Neural progenitor cell (in vitro differentiated cells): ENCODE data around the gene KDSR. TPM values are rescaled to one million over a fixed set of nuclear protein-coding genes. Genes with fewer than 3 reads are reported as not detected.

ENCODE experiments used
- DNase-seq: peaks from one replicate; pipeline ENCODE4 v3.0.0-alpha.2; 2016; ENCODE audit warnings: low spot score
- H2AFZ ChIP-seq: fragments of 200-600 bp; sonication (generic); replicated peaks from 2 replicates; pipeline ENCODE4 v1.6.1; 2016; ENCODE audit warnings: antibody characterized with exemption
- H3F3A ChIP-seq: fragments of 200-600 bp; sonication (generic); 2 replicates; pipeline ENCODE4 v1.6.1; 2016; ENCODE audit warnings: antibody characterized with exemption, low read depth
- H3K27ac ChIP-seq: fragments of 200-600 bp; sonication (generic); 2 replicates; pipeline ENCODE4 v1.5.1; 2016; ENCODE audit warnings: mild to moderate bottlenecking
- H3K27me3 ChIP-seq: fragments of 200-600 bp; sonication (generic); 2 replicates; pipeline ENCODE4 v1.6.1; 2016; ENCODE audit warnings: mild to moderate bottlenecking, moderate library complexity
- H3K36me3 ChIP-seq: fragments of 200-600 bp; sonication (generic); 2 replicates; pipeline ENCODE4 v1.5.1; 2016
- H3K4me1 ChIP-seq: fragments of 200-600 bp; sonication (generic); 2 replicates; pipeline ENCODE4 v1.6.1; 2016; ENCODE audit warnings: mixed run types
- H3K4me2 ChIP-seq: fragments of 200-600 bp; sonication (generic); 2 replicates; pipeline ENCODE4 v1.6.1; 2016
- H3K4me3 ChIP-seq: fragments of 200-600 bp; sonication (generic); 2 replicates; pipeline ENCODE4 v1.5.1; 2016
- H3K79me2 ChIP-seq: fragments of 200-600 bp; sonication (generic); 2 replicates; pipeline ENCODE4 v1.6.1; 2016; ENCODE audit warnings: low read depth
- H3K9ac ChIP-seq: fragments of 200-600 bp; sonication (generic); 2 replicates; pipeline ENCODE4 v1.6.1; 2016
- H3K9me3 ChIP-seq: fragments of 200-600 bp; sonication (generic); 2 replicates; pipeline ENCODE4 v1.5.1; 2016; ENCODE audit warnings: low read depth
- H4K20me1 ChIP-seq: fragments of 200-600 bp; sonication (generic); 2 replicates; pipeline ENCODE4 v1.6.1; 2016; ENCODE audit warnings: low read depth
- H3K27ac Mint-ChIP-seq: 3 replicates; pipeline ENCODE4 v1.8.0; 2021; ENCODE audit warnings: mixed read lengths
- H3K27me3 Mint-ChIP-seq: 2 replicates; pipeline ENCODE4 v1.8.0; 2022; ENCODE audit warnings: low read depth, mild to moderate bottlenecking, inconsistent platforms, moderate library complexity, mixed read lengths; ENCODE audit not compliant: insufficient read depth
- H3K36me3 Mint-ChIP-seq: 3 replicates; pipeline ENCODE4 v1.8.0; 2021; ENCODE audit warnings: mixed read lengths
- H3K4me1 Mint-ChIP-seq: 3 replicates; pipeline ENCODE4 v1.8.0; 2021; ENCODE audit warnings: mixed read lengths
- H3K4me3 Mint-ChIP-seq: 3 replicates; pipeline ENCODE4 v1.8.0; 2021; ENCODE audit warnings: mild to moderate bottlenecking, moderate library complexity, mixed read lengths
- H3K9me3 Mint-ChIP-seq: 3 replicates; pipeline ENCODE4 v1.8.0; 2020; ENCODE audit warnings: mixed read lengths
- EZH2 ChIP-seq: fragments of 200-600 bp; sonication (generic); IDR thresholded peaks from 2 replicates; pipeline ENCODE4 v1.6.1; 2017; ENCODE audit warnings: antibody characterized with exemption, mild to moderate bottlenecking, moderate library complexity
- EZH2phosphoT487 ChIP-seq: fragments of 200-600 bp; sonication (generic); IDR thresholded peaks from 2 replicates; pipeline ENCODE4 v1.6.1; 2017; ENCODE audit warnings: antibody characterized with exemption
- total RNA-seq: library from RNA; depleted of rRNA; stranded (reverse); fragments of >200 nt; gene quantifications from 2 replicates; pipeline ENCODE4 v1.2.3, GENCODE V29; 2015; ENCODE audit warnings: low replicate concordance
- TF ChIP-seq, protein P1 (sequence below): fragments of 200-600 bp; sonication (generic); IDR thresholded peaks from 2 replicates; pipeline ENCODE4 v1.5.1; 2017; ENCODE audit warnings: antibody characterized with exemption, mild to moderate bottlenecking

Gene KDSR
- total RNA-seq, 1 donor from 2014 or later: 20.6 TPM

DNA sequence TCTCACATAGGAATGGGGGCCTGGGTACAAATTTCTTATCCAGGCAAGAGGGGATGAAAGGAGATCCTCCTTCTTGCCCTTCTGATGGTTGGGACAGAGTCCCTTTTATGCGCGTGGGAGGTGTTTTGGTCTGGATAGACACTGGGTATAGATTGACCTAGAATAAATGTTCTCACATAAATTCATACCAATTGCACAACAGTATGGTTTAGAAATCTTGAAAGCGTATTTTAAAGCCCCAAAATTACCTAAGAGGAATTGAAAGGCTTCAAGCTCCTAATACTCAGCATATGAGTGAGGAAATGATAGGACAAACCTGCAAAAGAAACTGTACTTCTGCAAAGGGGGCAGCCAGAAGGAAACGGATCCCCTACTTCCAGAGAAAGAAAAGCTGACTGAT is 44.8 kb downstream of the KDSR start:
- H3K9me3 Mint-ChIP-seq: no peaks in the 10 kb centered on the region
- no peak for TF ChIP-seq EZH2phosphoT487
- TF ChIP-seq, protein P1, sequence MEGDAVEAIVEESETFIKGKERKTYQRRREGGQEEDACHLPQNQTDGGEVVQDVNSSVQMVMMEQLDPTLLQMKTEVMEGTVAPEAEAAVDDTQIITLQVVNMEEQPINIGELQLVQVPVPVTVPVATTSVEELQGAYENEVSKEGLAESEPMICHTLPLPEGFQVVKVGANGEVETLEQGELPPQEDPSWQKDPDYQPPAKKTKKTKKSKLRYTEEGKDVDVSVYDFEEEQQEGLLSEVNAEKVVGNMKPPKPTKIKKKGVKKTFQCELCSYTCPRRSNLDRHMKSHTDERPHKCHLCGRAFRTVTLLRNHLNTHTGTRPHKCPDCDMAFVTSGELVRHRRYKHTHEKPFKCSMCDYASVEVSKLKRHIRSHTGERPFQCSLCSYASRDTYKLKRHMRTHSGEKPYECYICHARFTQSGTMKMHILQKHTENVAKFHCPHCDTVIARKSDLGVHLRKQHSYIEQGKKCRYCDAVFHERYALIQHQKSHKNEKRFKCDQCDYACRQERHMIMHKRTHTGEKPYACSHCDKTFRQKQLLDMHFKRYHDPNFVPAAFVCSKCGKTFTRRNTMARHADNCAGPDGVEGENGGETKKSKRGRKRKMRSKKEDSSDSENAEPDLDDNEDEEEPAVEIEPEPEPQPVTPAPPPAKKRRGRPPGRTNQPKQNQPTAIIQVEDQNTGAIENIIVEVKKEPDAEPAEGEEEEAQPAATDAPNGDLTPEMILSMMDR: no peak
- TF ChIP-seq EZH2: no peak
- Histone ChIP-seq H3K27me3 (peaks cover 47% of the 10 kb centered on the region), H3K9ac (no peak overlapping the region), H3F3A (peaks cover 31% of the 10 kb centered on the region), H2AFZ (peak overlapping the region; percentile 44), H3K9me3 (no peaks in the 10 kb centered on the region), H3K4me2 (no peak overlapping the region), H3K36me3 (no peaks in the 10 kb centered on the region), H3K4me3 (no peak overlapping the region), H3K4me1 (peaks cover 12% of the 10 kb centered on the region), H3K27ac (no peak overlapping the region), H4K20me1 (peaks cover 8% of the 10 kb centered on the region), H3K79me2 (no peaks in the 10 kb centered on the region)
- peaks cover 5% of the 10 kb centered on the region for H3K36me3 Mint-ChIP-seq
- peaks cover 30% of the 10 kb centered on the region for H3K4me1 Mint-ChIP-seq
- peak overlapping the region; percentile 28 for H3K4me3 Mint-ChIP-seq
- no peak overlapping the region for H3K27ac Mint-ChIP-seq
- H3K27me3 Mint-ChIP-seq: peaks cover 13% of the 10 kb centered on the region
- no peak for DNase-seq

DNA sequence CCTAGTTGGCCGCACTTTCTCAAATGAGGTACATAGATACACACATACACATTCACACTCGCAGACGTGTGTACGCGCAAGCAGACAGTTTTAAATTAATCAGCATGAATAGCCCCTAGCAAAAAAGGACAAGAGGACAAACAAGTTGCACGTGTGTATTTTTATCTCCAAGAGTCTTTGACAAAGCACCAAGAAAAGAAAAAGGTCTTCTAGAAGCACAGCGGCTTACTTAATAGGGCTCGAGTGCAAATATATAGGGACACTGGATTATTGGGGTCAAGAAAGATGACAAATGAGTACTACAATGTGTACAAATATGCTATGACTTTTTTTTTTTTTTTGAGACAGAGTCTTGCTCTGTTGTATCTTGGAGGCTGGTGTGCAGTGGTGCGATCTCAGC is 45.7 kb downstream of the KDSR start:
- Histone ChIP-seq H3K79me2 (no peaks in the 10 kb centered on the region), H4K20me1 (peaks cover 8% of the 10 kb centered on the region), H3K9me3 (no peaks in the 10 kb centered on the region), H3K4me2 (peak overlapping the region; percentile 77), H3K9ac (no peak overlapping the region), H3F3A (peaks cover 32% of the 10 kb centered on the region), H3K27ac (no peak overlapping the region), H2AFZ (no peak overlapping the region), H3K4me3 (peak overlapping the region; percentile 61), H3K27me3 (peaks cover 56% of the 10 kb centered on the region), H3K4me1 (peaks cover 12% of the 10 kb centered on the region), H3K36me3 (no peaks in the 10 kb centered on the region)
- DNase-seq: no peak
- H3K27me3 Mint-ChIP-seq: peaks cover 13% of the 10 kb centered on the region
- no peak for TF ChIP-seq EZH2phosphoT487
- H3K4me3 Mint-ChIP-seq: peak overlapping the region; percentile 89
- peaks cover 34% of the 10 kb centered on the region for H3K4me1 Mint-ChIP-seq
- H3K27ac Mint-ChIP-seq: no peak overlapping the region
- peaks cover 5% of the 10 kb centered on the region for H3K36me3 Mint-ChIP-seq
- H3K9me3 Mint-ChIP-seq: no peaks in the 10 kb centered on the region

DNA sequence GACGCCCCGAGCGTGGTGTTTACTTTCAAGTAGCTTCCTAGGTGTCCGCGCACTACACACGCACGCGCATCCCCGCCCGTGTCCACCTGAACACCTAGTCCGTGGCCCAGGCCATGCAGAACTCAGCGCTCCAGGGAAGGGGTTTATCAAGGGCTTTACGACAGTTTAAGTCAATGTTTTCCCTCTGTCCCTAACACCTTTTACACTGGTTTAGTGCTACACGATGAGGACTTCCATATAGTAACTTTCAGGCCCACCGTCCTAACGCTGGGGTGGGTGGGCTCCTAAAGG is 46.1 kb downstream of the KDSR start:
- H3K4me3 Mint-ChIP-seq: peak overlapping the region; percentile 89
- Histone ChIP-seq H3K4me3 (peak overlapping the region; percentile 61), H2AFZ (peak overlapping the region; percentile 4), H3K4me1 (peaks cover 12% of the 10 kb centered on the region), H3K79me2 (no peaks in the 10 kb centered on the region), H3K4me2 (peak overlapping the region; percentile 77), H3K9ac (no peak overlapping the region), H3K27me3 (peaks cover 60% of the 10 kb centered on the region), H3K36me3 (no peaks in the 10 kb centered on the region), H3K27ac (no peak overlapping the region), H3K9me3 (no peaks in the 10 kb centered on the region), H4K20me1 (peaks cover 8% of the 10 kb centered on the region), H3F3A (peaks cover 32% of the 10 kb centered on the region)
- H3K9me3 Mint-ChIP-seq: no peaks in the 10 kb centered on the region
- H3K4me1 Mint-ChIP-seq: peaks cover 34% of the 10 kb centered on the region
- H3K36me3 Mint-ChIP-seq: peaks cover 5% of the 10 kb centered on the region
- H3K27me3 Mint-ChIP-seq: peaks cover 13% of the 10 kb centered on the region
- no peak for DNase-seq
- no peak for TF ChIP-seq EZH2
- TF ChIP-seq, protein P1: no peak
- no peak for TF ChIP-seq EZH2phosphoT487
- no peak overlapping the region for H3K27ac Mint-ChIP-seq

DNA sequence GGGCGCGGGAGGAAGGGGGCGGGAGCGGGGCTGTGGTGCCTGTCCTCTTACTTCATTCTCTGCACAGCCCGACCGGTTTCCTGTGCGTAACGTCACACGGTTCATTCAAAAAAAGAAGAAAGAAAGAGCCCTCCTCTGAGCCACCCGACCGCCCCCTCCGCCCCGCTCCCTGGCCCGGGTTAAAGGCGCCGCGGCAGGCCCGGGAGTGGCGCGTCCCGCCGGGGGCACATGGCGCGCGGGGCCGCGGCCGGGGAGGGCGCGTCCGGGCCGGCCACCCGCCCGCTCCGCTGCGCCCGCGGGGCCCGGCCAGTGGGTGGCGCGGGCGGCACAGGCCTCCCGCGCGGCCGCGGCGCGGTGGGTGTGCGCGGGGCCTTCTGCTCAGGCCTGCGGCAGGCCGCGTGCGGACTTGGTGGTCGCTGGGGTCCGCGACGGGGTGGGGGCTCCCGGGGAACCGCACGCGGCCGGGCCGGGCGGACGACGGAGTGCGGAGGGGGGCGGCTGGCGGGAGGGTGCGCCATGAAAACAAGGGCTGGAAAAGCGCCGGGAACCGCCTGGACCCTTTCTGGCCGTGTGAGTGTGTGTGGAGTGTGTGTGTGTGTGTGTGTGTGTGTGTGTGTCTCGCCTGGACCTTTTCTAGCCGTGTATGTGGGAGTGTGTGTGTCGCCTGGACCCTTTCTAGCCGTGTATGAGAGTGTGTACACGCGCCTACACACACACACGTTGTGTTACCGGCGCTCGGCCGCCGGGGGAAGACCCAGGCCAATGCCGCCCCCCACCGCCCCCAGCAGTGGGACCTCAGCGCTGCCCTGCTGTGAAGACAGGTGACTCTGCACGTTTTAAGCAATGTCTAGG is 46.7 kb downstream of the KDSR start:
- H3K36me3 Mint-ChIP-seq: peaks cover 5% of the 10 kb centered on the region
- H3K27me3 ChIP-seq: peaks cover 63% of the 10 kb centered on the region
- no peak overlapping the region for H3K27ac ChIP-seq
- peaks cover 12% of the 10 kb centered on the region for H3K4me1 ChIP-seq
- H3K4me2 ChIP-seq: peak overlapping the region; percentile 77
- H3K27me3 Mint-ChIP-seq: peaks cover 13% of the 10 kb centered on the region
- H3K4me3 Mint-ChIP-seq: peak overlapping the region; percentile 89
- no peaks in the 10 kb centered on the region for H3K9me3 Mint-ChIP-seq
- H3K27ac Mint-ChIP-seq: peak overlapping the region; percentile 94
- H3K36me3 ChIP-seq: no peaks in the 10 kb centered on the region
- peaks cover 32% of the 10 kb centered on the region for H3F3A ChIP-seq
- TF ChIP-seq, protein P1: peak; percentile 3
- TF ChIP-seq EZH2phosphoT487 (no peak), EZH2 (no peak)
- H4K20me1 ChIP-seq: peaks cover 8% of the 10 kb centered on the region
- no peak overlapping the region for H3K9ac ChIP-seq
- no peaks in the 10 kb centered on the region for H3K79me2 ChIP-seq
- peak overlapping the region; percentile 4 for H2AFZ ChIP-seq
- peak overlapping the region; percentile 61 for H3K4me3 ChIP-seq
- no peaks in the 10 kb centered on the region for H3K9me3 ChIP-seq
- H3K4me1 Mint-ChIP-seq: peaks cover 35% of the 10 kb centered on the region
- peak; percentile 42 for DNase-seq
